Measurements from ENCODE around the gene ELAVL3.

GRCh38 chr19:11401808-11402543, 78.9 kb downstream of the ELAVL3 start:
- no peak for TF ChIP-seq POLR2A (IDR thresholded peaks at IDR 0.05; ENCODE audit: low read length)
- no peak for TF ChIP-seq GATA1 (IDR thresholded peaks at IDR 0.05; ENCODE audit: low read depth, low read length)
